IMR-90 (cell line): ENCODE measurements around the gene CDK18. TPM values are rescaled to one million over a fixed set of nuclear protein-coding genes. Genes with fewer than 3 reads are reported as not detected.

ENCODE experiments used
- ATAC-seq: fragments of 200-7000 bp; cut with Tn5 transposase; 2 replicates; pipeline ENCODE4 v1.9.1; 2020; ENCODE audit warnings: low read depth, mild to moderate bottlenecking, moderate library complexity
- BruUV-seq: library from RNA; stranded (reverse); fragments of 400-500 nt; replicated peaks from 2 replicates; lab custom pipeline; 2021; lab: Mats Ljungman, UMichigan
- CTCF ChIA-PET: fragments of 300-600 bp; formaldehyde crosslinking; extraction: SDS; loops from one replicate; lab custom pipeline; 2021; ENCODE audit warnings: antibody characterized with exemption; lab: Yijun Ruan, JAX
- POLR2A ChIA-PET: fragments of 300-600 bp; sonication (Branson Sonifier 250); formaldehyde crosslinking; loops from one replicate; lab custom pipeline; 2022; ENCODE audit warnings: antibody characterized with exemption; ENCODE audit not compliant: unreplicated experiment; lab: Charles Lee
- DNase-seq: peaks from one replicate; pipeline ENCODE4 v3.0.0; 2013
- H2AFZ ChIP-seq: replicated peaks from 2 replicates; pipeline ENCODE3; 2013; ENCODE audit warnings: low read length, mild to moderate bottlenecking; ENCODE audit not compliant: poor library complexity
- H2AK5ac ChIP-seq: 2 replicates; pipeline ENCODE4 v1.6.1; 2013; ENCODE audit warnings: low read depth, low read length, inconsistent platforms
- H2AK9ac ChIP-seq: replicated peaks from 2 replicates; pipeline ENCODE3; 2013; ENCODE audit warnings: mild to moderate bottlenecking, low read depth, low read length, moderate library complexity; ENCODE audit not compliant: poor library complexity
- H2BK120ac ChIP-seq: 2 replicates; pipeline ENCODE4 v1.6.1; 2013; ENCODE audit warnings: low read depth, low read length, inconsistent platforms
- H2BK15ac ChIP-seq: 3 replicates; pipeline ENCODE4 v1.6.1; 2013; ENCODE audit warnings: low read depth, low read length, inconsistent platforms
- H2BK20ac ChIP-seq: 2 replicates; pipeline ENCODE4 v1.6.1; 2013; ENCODE audit warnings: low read depth, mild to moderate bottlenecking, inconsistent platforms, low read length, moderate library complexity
- H2BK5ac ChIP-seq: 2 replicates; pipeline ENCODE4 v1.6.1; 2013; ENCODE audit warnings: mild to moderate bottlenecking, low read depth, low read length, inconsistent platforms; ENCODE audit not compliant: poor library complexity, severe bottlenecking
- H3K14ac ChIP-seq: replicated peaks from 2 replicates; pipeline ENCODE4 v1.6.1; 2013; ENCODE audit warnings: low read depth, low read length, inconsistent platforms
- H3K18ac ChIP-seq: 2 replicates; pipeline ENCODE4 v1.6.1; 2013; ENCODE audit warnings: low read depth, low read length, control low read depth
- H3K23ac ChIP-seq: 2 replicates; pipeline ENCODE4 v1.6.1; 2013; ENCODE audit warnings: low read depth, low read length, inconsistent platforms
- H3K27ac ChIP-seq: 2 replicates; pipeline ENCODE4 v1.5.1; 2013; ENCODE audit warnings: mild to moderate bottlenecking, control low read depth, low read length; ENCODE audit not compliant: insufficient read depth
- H3K27me3 ChIP-seq: 2 replicates; pipeline ENCODE4 v1.6.1; 2013; ENCODE audit warnings: low read length; ENCODE audit not compliant: control insufficient read depth, insufficient read depth
- H3K36me3 ChIP-seq: 2 replicates; pipeline ENCODE4 v1.6.1; 2013; ENCODE audit warnings: low read length, mixed read lengths; ENCODE audit not compliant: control insufficient read depth, insufficient read depth
- H3K4ac ChIP-seq: 2 replicates; pipeline ENCODE4 v1.6.1; 2013; ENCODE audit warnings: low read depth, low read length, inconsistent platforms
- H3K4me1 ChIP-seq: 2 replicates; pipeline ENCODE4 v1.6.1; 2013; ENCODE audit warnings: low read length, mixed read lengths; ENCODE audit not compliant: control insufficient read depth, insufficient read depth
- H3K4me2 ChIP-seq: 2 replicates; pipeline ENCODE4 v1.6.1; 2013; ENCODE audit warnings: low read depth, mild to moderate bottlenecking, control low read depth, low read length, moderate library complexity
- H3K4me3 ChIP-seq: 2 replicates; pipeline ENCODE4 v1.5.1; 2013; ENCODE audit warnings: low read depth, mild to moderate bottlenecking, control low read depth, low read length, moderate library complexity; ENCODE audit not compliant: insufficient read depth
- H3K56ac ChIP-seq: 2 replicates; pipeline ENCODE4 v1.6.1; 2013; ENCODE audit warnings: low read length, inconsistent platforms; ENCODE audit not compliant: insufficient read depth; ENCODE audit errors: extremely low read depth
- H3K79me1 ChIP-seq, 2 experiments: 2 replicates each; pipeline ENCODE4 v1.6.1; 2013; ENCODE audit warnings: low read length in 2 of 2, inconsistent platforms in 1 of 2, low read depth in 1 of 2
- H3K9ac ChIP-seq: 2 replicates; pipeline ENCODE4 v1.6.1; 2013; ENCODE audit warnings: low read depth, low read length, control low read depth
- H3K9me1 ChIP-seq: 2 replicates; pipeline ENCODE4 v1.6.1; 2013; ENCODE audit warnings: low read length, inconsistent platforms; ENCODE audit not compliant: insufficient read depth
- H3K9me3 ChIP-seq: 2 replicates; pipeline ENCODE4 v1.6.1; 2013; ENCODE audit warnings: low read length; ENCODE audit not compliant: control insufficient read depth, insufficient read depth
- H4K20me1 ChIP-seq: 2 replicates; pipeline ENCODE4 v1.6.1; 2013; ENCODE audit warnings: low read length, inconsistent platforms; ENCODE audit not compliant: insufficient read depth
- H4K5ac ChIP-seq: 2 replicates; pipeline ENCODE4 v1.6.1; 2013; ENCODE audit warnings: mild to moderate bottlenecking, low read depth, low read length, control low read depth
- H4K8ac ChIP-seq, 2 experiments: 2 replicates each; pipeline ENCODE4 v1.6.1; 2013; ENCODE audit warnings: low read depth in 2 of 2, low read length in 2 of 2, control low read depth in 1 of 2, inconsistent platforms in 1 of 2
- H4K91ac ChIP-seq: 2 replicates; pipeline ENCODE4 v1.6.1; 2013; ENCODE audit warnings: low read depth, low read length, inconsistent platforms; ENCODE audit not compliant: insufficient read depth
- CEBPB ChIP-seq: IDR thresholded peaks from 2 replicates; pipeline ENCODE4 v1.6.1; 2012; ENCODE audit warnings: low read depth, low read length, improper control_type of control experiment
- CHD1 ChIP-seq: IDR thresholded peaks from 2 replicates; pipeline ENCODE4 v1.6.1; 2012; ENCODE audit warnings: low read depth, low read length, improper control_type of control experiment
- CTCF ChIP-seq: conservative IDR thresholded peaks from 2 replicates; pipeline ENCODE4 v1.5.1; 2012; ENCODE audit warnings: mild to moderate bottlenecking, low read depth, low read length, improper control_type of control experiment
- ELK1 ChIP-seq: fragments of 150-350 bp; IDR thresholded peaks from 2 replicates; pipeline ENCODE4 v1.6.1; 2016; ENCODE audit warnings: low read depth, mild to moderate bottlenecking, low read length, moderate library complexity, borderline replicate concordance
- FOS ChIP-seq: fragments of 150-350 bp; IDR thresholded peaks from 2 replicates; pipeline ENCODE4 v1.6.1; 2016; ENCODE audit warnings: low read depth, low read length
- MAZ ChIP-seq: IDR thresholded peaks from 2 replicates; pipeline ENCODE4 v1.6.1; 2012; ENCODE audit warnings: low read depth, mild to moderate bottlenecking, low read length, improper control_type of control experiment, moderate library complexity, borderline replicate concordance
- NFE2L2 ChIP-seq: fragments of 150-350 bp; IDR thresholded peaks from 2 replicates; pipeline ENCODE4 v1.6.1; 2016; ENCODE audit warnings: low read depth, mild to moderate bottlenecking, low read length
- POLR2A ChIP-seq: IDR thresholded peaks from 2 replicates; pipeline ENCODE4 v1.6.1; 2012; ENCODE audit warnings: mild to moderate bottlenecking, low read depth, low read length
- RAD21 ChIP-seq: IDR thresholded peaks from 2 replicates; pipeline ENCODE4 v1.6.1; 2012; ENCODE audit warnings: low read length, improper control_type of control experiment
- RCOR1 ChIP-seq: IDR thresholded peaks from 2 replicates; pipeline ENCODE4 v1.6.1; 2012; ENCODE audit warnings: mild to moderate bottlenecking, low read length, improper control_type of control experiment; ENCODE audit not compliant: insufficient replicate concordance
- SMC3 ChIP-seq: fragments of 150-350 bp; IDR thresholded peaks from 2 replicates; pipeline ENCODE4 v1.6.1; 2016; ENCODE audit warnings: low read depth, mild to moderate bottlenecking, antibody characterized with exemption, low read length, moderate library complexity
- USF2 ChIP-seq: fragments of 150-350 bp; IDR thresholded peaks from 2 replicates; pipeline ENCODE4 v1.6.1; 2017; ENCODE audit warnings: mild to moderate bottlenecking, antibody characterized with exemption, low read length, low read depth
- WGBS, 2 experiments: methylation state at CpG; one replicate each; pipeline versions ENCODE4 v1.1.5 to v1.1.7; 2013; ENCODE audit warnings: missing lambda C conversion rate in 2 of 2; ENCODE audit not compliant: insufficient read length in 1 of 2; ENCODE audit errors: extremely low coverage in 2 of 2; 5-methylcytosine and 5-hydroxymethylcytosine counted together
- dilution Hi-C: fragments of 300-500 bp; cut with HindIII; formaldehyde crosslinking; loops from one replicate; pipeline ENCODE4 v1.14.3; 2018; ENCODE audit warnings: low sequenced_read_pairs; ENCODE audit not compliant: unreplicated experiment
- in situ Hi-C: fragments of 300-500 bp; cut with MboI; formaldehyde crosslinking; loops from 3 replicates; pipeline ENCODE4 v1.14.3; 2019; ENCODE audit warnings: low sequenced_read_pairs, inconsistent platforms, mixed read lengths
- intact Hi-C: fragments of 100-400 bp; cut with micrococcal nuclease; formaldehyde crosslinking; loops from 2 replicates; pipeline ENCODE4 v1.10.0; 2022
- polyA plus RNA-seq, 3 experiments: library from polyadenylated mRNA; depleted of rRNA; stranded (reverse); fragments of >200 nt; gene quantifications; 2 replicates each; pipeline ENCODE4 v1.2.3, GENCODE V29; 2012; ENCODE audit warnings: low replicate concordance in 1 of 3
- total RNA-seq: library from RNA; depleted of rRNA; stranded (reverse); fragments of >200 nt; gene quantifications from 2 replicates; pipeline ENCODE4 v1.2.3, GENCODE V29; 2012

CDK18 gene
- total and polyA plus RNA-seq, 2 of the 4 experiments (the other 2 are of a cell fraction), result 0.18 to 0.48 TPM

GRCh38 chr1:205580923-205581180, 76.4 kb downstream of the CDK18 start:
- H3K27ac ChIP-seq, result no peak overlapping the region
- no peaks in the 10 kb centered on the region; the same call in 1 of the 2 replicates for H4K20me1 ChIP-seq
- intact Hi-C loops, result no loop called here
- no CpG with 5 or more reads among the region's 3 CpGs for WGBS, 2 experiments
- ChIA-PET CTCF (interaction anchor here (0.6 kb wide), 1 partner anchor 42 kb away, joined by 3 read pairs; no protein-coding TSS in a partner anchor), POLR2A (no interaction called here)
- no peak overlapping the region for H3K56ac ChIP-seq
- H4K91ac ChIP-seq, result no peak overlapping the region
- no peaks in the 10 kb centered on the region for H3K9me3 ChIP-seq
- peaks cover 3% of the 10 kb centered on the region; the same call in 1 of the 2 replicates for H3K9me1 ChIP-seq
- peak overlapping the region; percentile 14 for H2AFZ ChIP-seq
- H3K4me2 ChIP-seq, result no peak overlapping the region
- no peaks in the 10 kb centered on the region for H3K36me3 ChIP-seq
- no peak for TF ChIP-seq ELK1
- TF ChIP-seq FOS, result no peak
- TF ChIP-seq SMC3, result no peak
- TF ChIP-seq MAZ, result no peak
- no peak for TF ChIP-seq POLR2A
- TF ChIP-seq CEBPB, result no peak
- no peak for TF ChIP-seq RCOR1
- TF ChIP-seq USF2, result no peak
- TF ChIP-seq RAD21, result no peak
- TF ChIP-seq CHD1, result no peak
- no peak for TF ChIP-seq NFE2L2
- TF ChIP-seq CTCF, result no peak
- peaks cover 67% of the 10 kb centered on the region for H3K27me3 ChIP-seq
- no peak overlapping the region for H3K4me3 ChIP-seq
- no peak overlapping the region for H2BK20ac ChIP-seq
- H2BK15ac ChIP-seq, result no peak overlapping the region
- H3K23ac ChIP-seq, result no peak overlapping the region
- no peak for ATAC-seq
- H2AK5ac ChIP-seq, result no peak overlapping the region
- H3K9ac ChIP-seq, result no peak overlapping the region
- H3K4ac ChIP-seq, result no peak overlapping the region
- H3K4me1 ChIP-seq, result peaks cover 6% of the 10 kb centered on the region; the same call in 1 of the 2 replicates
- H2BK5ac ChIP-seq, result no peak overlapping the region
- no peak overlapping the region for H4K5ac ChIP-seq
- H4K8ac ChIP-seq, result no peak overlapping the region
- no peaks in the 10 kb centered on the region for H3K79me1 ChIP-seq
- H2BK120ac ChIP-seq, result no peak overlapping the region
- H2AK9ac ChIP-seq, result no peak overlapping the region
- BruUV-seq, result no TSS peak
- H3K18ac ChIP-seq, result no peak overlapping the region
- in situ Hi-C loops, result no loop called here
- DNase-seq, result no peak
- dilution Hi-C loops, result no loop called here
- H3K14ac ChIP-seq, result no peak overlapping the region
